GM18526 (cell line): ENCODE data around the gene AGO3.

Experiments used
- POLR2A ChIP-seq: IDR thresholded peaks from 3 replicates; pipeline ENCODE4 v1.6.1; 2011; ENCODE audit not compliant: insufficient read length; ENCODE audit errors: extremely low read depth

The AGO3 gene

GRCh38 chr1:36027766-36028165, 96.9 kb downstream of the AGO3 start:
- no peak for TF ChIP-seq POLR2A

GRCh38 chr1:36031441-36031840, 100.5 kb downstream of the AGO3 start:
- TF ChIP-seq POLR2A: no peak

- TF ChIP-seq POLR2A: no peak
Observed at GRCh38 chr1:36034692-36035091, 103.8 kb downstream of the AGO3 start.

- no peak for TF ChIP-seq POLR2A
Observed at GRCh38 chr1:36035154-36035553, 104.2 kb downstream of the AGO3 start.

- TF ChIP-seq POLR2A: no peak
Observed at GRCh38 chr1:36040238-36040637, 109.3 kb downstream of the AGO3 start.

GRCh38 chr1:36051821-36052220, 120.9 kb downstream of the AGO3 start:
- no peak for TF ChIP-seq POLR2A

DNA sequence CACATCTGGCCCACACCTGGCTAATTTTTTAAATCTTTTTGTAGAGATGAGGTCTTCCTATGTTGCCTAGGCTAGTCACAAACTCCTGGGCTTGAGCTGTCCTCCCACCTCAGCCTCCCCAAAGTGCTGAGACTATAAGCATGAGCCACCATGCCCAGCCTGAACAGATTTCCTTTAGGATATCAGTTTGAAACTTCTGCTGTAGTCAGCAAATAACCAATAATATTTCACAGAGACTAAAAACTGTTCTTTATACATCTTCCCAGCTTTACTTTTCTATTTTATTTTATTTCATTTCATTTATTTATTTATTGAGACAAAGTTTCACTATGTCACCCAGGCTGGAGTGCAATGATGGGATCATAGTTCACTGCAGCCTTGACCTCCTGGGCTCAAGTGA, 123.1 kb downstream of the AGO3 start:
- no peak for TF ChIP-seq POLR2A

- TF ChIP-seq POLR2A: no peak
Observed at GRCh38 chr1:36055706-36056105, 124.8 kb downstream of the AGO3 start.

- TF ChIP-seq POLR2A: no peak
Observed at GRCh38 chr1:36062315-36062714, 131.4 kb downstream of the AGO3 start.

DNA sequence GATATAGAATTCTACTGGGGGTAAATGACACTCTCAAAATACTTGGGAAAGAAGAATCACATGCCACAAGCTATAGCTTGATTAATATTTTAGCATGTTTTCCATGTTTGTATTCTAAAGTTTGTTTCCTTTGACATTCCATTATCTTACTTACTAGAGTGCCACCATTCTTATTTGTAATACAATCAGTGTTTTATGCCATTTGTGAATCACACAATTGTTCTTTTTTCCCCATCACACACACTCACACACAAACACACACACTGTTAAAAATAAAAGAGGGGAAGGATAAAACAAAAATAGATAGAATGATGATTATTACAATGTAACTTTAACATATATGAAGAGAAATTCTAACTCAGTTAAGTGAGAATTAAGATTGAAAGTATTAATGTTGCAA, 137.0 kb downstream of the AGO3 start:
- no peak for TF ChIP-seq POLR2A

- TF ChIP-seq POLR2A: no peak
Observed at GRCh38 chr1:36068866-36069265, 138.0 kb downstream of the AGO3 start.

DNA sequence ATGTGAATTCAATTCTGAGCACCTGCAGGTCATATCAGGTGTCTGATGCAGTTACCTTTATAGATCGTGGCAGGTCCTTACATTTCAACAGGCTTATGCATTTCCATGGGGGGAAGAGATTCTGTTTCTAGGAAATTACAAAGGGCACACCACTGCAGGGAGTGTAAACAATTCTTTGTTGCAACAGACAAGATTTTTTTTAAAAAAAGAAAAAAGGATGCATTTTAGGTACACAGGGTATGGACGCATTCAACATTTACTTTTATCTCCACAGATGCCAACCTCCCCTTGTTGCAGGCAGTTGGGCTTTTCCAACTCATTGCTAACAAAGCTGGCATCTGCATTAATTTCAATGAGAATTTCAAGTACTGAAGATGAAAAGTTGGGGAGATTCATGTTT, 139.4 kb downstream of the AGO3 start:
- TF ChIP-seq POLR2A: no peak

- TF ChIP-seq POLR2A: no peak
Observed at GRCh38 chr1:36076979-36077573, 146.2 kb downstream of the AGO3 start.

DNA sequence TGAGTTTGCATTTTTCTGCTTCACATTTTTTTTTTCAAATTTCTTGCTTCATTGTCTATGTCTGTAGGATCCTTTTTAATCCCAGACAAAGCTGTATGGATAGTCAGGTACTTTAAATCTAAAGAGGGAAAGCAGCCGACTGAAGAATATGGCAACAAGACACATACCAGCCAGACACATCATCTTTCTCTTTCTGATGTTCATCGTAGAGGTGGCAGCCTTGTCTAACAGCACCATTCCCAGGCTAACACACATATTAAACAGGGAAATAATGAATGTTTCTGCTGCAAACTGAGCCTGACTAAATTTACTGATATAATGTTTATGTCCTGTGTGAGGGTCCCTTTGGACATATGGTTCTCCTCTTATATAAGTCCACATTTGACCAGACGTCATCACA, 149.3 kb downstream of the AGO3 start:
- no peak for TF ChIP-seq POLR2A

- no peak for TF ChIP-seq POLR2A
Observed at GRCh38 chr1:36080801-36081200, 149.9 kb downstream of the AGO3 start.

DNA sequence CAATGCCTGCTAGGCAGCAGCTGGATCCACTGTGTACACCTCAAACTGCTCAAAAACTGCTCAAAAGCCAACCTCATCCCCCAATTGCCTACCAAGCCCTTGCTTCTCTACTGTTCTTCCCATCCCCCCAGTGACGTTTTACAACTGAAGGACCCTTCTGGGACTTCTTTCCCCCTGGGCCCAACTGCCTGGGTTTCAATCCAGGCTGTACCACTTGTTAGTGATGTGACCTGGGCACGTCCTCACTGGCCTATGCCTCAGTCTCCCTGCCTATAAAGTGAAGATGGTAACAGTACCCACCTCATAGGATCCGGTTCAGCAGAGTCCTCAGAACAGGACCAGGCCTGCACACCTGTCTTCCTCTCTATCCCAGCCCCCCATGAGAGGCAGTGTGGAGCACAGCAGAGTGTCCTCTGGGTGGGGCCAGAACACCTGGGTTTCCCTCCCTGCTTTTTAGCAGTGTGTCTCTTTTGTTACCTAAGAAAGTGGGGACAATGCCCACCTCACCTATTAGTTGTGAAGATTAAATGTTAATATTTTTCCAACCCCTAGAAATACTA, 151.1 kb downstream of the AGO3 start:
- no peak for TF ChIP-seq POLR2A

DNA sequence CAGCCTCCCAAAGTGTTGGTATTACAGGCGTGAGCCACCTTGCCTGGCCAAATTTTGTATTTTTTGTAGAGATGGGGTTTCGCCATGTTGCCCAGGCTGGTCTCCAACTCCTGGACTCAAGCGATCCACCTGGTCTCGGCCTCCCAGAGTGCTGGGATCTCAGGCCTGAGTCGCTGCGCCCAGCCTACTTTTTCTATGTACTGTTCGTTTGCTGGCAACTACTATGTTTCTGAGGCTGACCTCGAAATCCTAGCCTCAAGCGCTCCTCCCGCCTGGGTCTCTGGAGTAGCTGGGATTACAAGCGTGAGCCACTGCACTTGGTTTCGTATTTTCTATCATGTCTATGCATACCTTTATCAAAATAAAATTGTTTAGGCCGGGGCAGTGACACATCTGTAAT, 152.3 kb downstream of the AGO3 start:
- no peak for TF ChIP-seq POLR2A

- TF ChIP-seq POLR2A: no peak
Observed at GRCh38 chr1:36083635-36084496, 153.0 kb downstream of the AGO3 start, which contains the start of gene TEKT2. Gene TEKT2 (plus strand): TSS chr1:36084094. CDS start chr1:36084922, 828 bp downstream.
